ACHN (cell line): Measurements from ENCODE around the gene RTN3.
A peak's percentile ranks its signal among the peaks of the same experiment; 100 is the strongest.
"Not testable (repeated sequence)": the region's sequence is repeated elsewhere in the genome, so short reads cannot be mapped to it uniquely, and the experiment has no call there.

Source experiments
- DNase-seq: peaks from one replicate; pipeline ENCODE4 v3.0.0-alpha.2; 2015
- in situ Hi-C: cut with HindIII; loops from 2 replicates; pipeline ENCODE4 v1.10.0; 2017; ENCODE audit warnings: low sequenced_read_pairs, low pct_ligation_motif_present, low pct_unique_long_range_greater_than_20kb

The RTN3 gene

DNA sequence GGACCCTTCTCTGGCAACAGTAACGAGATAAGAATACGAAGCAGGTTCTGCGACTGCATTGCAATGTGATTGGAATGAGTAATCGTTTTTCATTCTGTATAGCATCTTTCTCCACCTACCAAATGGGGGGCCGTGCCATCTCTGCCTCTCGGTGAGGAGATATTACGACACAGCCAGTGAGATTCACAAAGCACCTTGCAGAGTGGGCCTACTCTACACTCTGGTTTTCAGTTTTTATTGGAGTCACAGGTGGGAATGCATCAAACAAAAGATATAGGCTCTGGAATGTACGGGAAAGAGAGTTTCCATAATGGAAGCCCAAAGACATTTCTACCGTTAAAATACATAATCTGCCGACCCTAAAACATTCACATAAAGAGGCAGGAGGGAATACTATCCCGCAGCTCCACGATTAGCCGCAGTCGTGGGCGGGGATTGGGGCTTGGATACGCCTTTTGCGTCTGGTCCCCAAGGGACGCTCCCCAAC lies 423 bp upstream of the RTN3 start:
- in situ Hi-C loops = no loop called here

DNA sequence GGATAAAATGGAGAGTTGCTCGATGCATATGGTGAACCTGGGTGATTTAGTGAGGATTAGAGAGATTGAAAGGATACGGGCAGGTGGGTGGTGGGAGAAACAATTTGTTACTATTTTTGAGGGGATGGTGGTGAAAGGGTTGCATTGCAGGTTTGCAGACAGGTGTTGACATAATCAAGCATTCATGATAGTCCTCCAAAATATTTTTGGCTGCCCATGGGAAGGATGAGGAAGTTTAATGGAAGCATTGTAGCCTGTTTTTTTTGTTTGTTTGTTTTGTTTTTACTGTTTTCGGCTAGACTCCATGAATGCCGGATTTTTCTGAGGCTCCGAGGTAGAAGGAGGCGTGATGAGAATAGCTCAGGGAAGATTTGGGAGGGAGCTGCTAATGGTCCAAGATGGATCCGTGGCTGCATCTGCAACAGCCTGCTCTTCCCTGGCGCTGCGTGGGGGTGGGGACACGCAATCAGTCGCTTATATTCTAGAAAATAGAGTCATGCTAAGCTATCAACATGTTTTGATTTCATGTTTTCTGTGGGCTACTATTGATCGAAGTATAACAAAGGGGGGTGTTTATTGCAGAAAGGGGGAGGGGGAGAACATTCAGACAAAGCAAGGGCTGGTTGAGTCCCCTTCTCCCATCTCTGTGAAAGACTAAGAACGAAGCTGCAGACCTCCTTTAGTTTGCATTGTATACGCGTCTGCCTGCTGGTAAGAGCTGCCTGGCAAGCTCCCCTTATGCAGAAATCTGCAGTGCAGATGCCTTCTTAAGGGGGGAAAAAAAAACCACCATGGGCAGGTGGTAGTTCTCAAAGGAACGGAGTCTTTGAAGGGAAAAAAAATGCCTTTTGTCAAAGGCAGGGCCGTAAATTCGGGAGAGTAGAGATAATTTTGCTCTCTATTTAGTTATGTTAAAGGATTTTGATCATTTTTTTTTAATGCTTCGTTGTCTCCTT lies 1.0 kb downstream of the RTN3 start:
- in situ Hi-C loops = no loop called here
- peak; percentile 12 for DNase-seq

More for the DNA sequence above, 423 bp upstream of the RTN3 start:
- DNase-seq = peak; percentile 32

DNA sequence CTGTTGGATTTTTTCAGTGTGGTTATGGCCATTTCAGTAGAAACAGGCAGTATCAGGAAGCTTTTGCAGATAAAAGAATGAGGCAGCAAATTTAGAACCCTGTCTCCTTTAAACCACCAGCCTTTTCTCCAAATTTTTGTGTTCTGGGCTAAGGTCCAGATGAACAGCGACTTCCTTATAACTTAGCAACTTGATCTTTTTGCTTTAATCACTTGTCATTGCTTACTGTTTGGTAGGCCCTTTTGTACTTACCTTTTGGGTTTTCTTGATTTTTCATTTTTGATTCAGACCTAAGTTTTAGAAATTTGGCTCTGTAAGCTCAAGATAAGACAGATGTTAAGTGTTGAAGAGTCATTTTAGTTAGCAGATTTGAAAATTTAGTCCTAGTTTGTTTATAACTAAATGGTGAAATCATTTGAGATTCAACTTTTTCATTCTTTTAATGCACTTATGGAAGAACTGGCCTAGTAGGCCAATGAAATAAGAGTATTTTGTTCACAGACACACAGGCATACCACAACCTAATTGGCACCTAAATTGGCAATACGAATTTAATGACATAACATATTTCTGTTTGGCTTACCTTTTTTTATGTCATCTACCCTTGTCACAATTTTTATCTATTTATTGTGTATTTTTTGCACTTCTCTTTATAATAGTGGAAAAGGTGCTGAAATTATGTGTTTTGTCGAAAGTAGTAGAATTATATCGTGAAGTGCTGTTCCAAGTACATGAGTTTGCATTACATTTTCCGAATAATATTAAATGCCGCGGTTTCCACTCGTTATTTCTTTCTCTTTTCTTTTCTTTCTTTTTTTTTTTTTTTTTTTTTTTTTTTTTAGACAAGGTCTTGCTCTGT lies 2.1 kb downstream of the RTN3 start:
- in situ Hi-C loops = no loop called here
- DNase-seq = no peak

DNA sequence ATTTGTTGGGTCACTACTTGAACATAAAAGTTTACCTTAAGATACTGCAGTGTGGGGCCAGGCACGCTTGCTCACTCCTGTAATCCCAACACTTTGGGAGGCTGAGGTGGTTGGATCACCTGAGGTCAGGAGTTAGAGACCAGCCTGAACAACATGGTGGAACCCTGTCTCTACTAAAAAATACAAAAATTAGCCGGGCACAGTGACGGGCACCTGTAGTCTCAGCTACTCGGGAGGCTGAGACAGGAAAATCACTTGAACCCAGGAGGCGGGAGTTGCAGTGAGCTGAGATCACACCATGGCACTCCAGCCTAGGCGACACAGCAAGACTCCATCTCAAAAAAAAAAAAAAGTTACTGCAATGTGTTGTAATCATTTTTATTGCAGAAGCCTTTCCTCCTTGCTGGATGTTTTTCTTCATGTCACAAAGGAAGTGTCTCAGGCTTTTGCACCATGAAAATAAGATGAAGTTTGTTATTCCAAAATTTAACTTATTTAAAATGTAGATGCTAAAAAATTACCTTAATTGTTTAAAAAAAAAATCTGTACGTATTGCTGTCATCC lies 3.9 kb downstream of the RTN3 start:
- DNase-seq, in situ Hi-C loops: not testable (repeated sequence)

DNA sequence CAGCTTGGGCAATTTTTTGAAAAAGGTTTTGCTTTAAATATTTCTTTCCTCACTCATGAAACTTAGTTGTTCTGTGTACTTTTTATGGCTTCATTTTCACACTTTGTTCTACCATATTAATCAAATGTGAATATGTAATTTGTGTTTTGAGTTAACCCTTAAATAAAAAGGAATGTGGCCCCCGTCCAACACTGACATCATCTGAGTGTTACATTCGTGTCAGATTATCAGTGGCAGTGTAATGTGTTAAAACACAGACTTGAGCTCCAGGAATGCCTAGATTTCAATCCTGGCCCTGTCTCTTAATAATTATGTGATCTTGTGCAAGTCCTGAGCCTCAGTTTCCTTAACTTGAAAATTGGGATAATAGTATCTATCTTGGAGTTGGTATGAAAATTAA lies 5.6 kb downstream of the RTN3 start:
- in situ Hi-C loops = no loop called here
- no peak for DNase-seq

DNA sequence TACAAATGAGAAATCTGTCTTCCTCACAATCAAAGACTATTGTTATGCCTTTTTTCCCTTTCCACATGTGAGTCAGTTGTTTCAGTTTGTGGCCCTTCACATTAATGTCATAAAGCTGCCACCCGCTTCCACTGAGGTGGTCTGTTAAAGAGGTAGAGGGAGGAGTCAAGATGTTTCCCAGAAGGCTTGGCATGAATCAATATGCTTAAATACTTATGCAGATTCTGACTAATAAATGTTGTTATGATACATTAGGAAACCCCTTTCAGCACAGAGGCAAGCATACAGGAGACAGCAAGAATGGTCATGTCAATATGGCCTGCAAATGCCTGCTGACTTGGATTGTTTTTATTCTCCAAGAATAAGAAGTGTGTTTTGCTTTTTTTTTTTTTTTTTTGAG lies 6.5 kb downstream of the RTN3 start:
- in situ Hi-C loops = no loop called here
- no peak for DNase-seq

DNA sequence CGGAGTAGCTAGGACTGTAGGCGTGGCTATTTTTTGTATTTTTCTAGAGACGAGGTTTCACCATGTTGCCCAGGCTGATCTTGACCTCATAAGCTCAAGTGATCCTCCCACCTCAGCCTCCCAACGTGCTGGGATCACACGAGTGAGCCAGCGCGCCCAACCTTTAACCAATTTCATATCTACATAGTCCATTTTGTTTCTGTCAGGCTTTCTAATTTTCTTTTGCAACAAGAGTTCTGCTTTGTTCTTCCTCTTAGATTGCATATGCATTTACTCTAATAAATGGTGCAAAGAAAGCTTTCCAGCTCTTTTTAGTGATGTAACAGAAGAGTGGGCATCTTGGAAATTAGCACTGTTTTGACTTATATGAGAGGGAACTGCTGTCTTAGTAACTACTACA lies 13.3 kb downstream of the RTN3 start:
- in situ Hi-C loops = no loop called here
- no peak for DNase-seq

DNA sequence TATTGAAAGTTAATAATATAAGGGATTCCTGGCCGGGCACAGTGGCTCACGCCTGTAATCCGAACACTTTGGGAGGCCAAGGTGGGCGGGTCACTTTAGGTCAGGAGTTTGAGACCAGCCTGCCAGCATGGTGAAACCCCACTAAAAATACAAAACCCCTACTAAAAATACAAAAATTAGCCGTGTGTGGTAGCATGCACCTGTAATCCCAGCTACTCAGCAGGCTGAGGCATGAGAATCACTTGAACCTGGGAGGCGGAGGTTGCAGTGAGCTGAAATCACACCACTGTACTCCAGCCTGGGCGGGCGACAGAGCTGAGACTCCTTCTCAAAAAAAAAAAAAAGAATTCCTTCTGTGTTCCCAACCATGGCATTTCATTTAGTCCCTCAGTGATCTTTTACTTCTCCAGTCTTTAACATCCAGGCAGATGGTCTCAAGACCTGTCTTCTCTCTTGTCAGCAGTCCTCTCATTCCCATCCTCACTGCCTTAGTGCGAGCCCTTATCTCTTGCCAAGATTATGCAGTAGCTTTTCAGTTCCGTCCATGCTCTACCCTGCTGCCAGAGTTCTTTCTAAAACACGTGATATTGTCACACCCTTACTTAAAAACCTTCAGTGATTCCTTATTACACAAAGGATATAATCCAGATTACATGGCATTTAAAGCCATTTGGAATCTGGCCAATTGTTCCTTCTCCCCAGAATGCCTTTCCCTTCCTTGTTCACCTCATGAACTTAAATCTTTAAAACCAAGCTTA lies 17.9 kb downstream of the RTN3 start:
- DNase-seq = no peak
- in situ Hi-C loops = no loop called here

DNA sequence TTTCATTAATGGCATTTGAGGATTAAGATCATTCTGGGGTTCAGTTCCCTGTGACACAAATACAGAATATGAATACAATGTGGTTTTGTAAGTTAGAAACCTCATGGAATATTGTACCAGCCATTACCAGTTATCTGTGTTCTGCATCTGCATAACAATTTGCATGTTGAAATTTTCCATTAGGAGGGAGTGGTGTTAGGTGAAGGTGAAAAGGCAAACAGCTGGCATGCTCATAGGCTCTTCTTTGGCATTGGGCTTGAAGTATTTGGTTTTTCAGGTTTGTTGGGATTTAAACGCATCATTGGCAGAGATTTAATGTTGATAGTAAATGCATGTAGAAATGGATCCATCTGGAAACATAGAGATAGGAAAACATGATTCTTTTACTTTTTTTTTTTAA lies 18.6 kb downstream of the RTN3 start:
- no peak for DNase-seq
- in situ Hi-C loops = no loop called here

DNA sequence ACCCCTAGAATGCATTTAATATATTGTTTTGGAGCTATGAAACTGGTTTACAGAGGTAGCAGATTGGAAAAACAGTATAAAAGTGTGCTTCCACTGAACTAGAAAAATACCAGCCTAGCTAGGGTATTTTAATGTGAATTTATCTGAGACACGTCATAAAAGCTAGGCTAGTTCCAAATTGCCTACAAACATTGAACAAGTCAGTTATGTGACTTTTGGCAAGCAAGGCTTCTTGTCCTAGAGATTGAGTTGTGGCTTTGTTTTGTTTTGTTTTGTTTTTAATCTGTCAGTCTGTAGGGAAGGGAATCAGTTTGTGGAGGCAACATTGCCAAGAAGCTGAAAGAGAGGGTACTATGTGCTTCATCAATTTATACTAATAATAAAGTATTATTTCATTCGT lies 24.2 kb downstream of the RTN3 start:
- no peak for DNase-seq
- in situ Hi-C loops = no loop called here

DNA sequence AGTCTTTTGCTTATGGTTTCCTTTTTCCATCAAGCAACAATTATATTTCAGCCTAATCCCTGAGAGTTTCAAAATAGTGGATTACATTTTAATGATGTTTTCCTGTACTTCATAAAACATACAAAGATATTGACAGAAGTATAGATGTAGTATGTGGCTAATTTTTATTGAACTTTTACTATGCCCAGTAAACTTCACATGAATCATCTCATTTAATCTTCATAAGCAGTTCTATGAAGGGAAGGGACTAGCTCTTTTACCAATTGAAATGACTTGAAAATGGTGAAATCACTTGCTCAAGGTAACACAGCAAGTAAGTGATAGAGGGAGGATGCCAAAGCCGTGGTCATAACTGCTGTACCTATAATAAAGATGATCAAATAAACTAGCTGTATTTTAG lies 27.5 kb downstream of the RTN3 start:
- DNase-seq = no peak
- in situ Hi-C loops = no loop called here

DNA sequence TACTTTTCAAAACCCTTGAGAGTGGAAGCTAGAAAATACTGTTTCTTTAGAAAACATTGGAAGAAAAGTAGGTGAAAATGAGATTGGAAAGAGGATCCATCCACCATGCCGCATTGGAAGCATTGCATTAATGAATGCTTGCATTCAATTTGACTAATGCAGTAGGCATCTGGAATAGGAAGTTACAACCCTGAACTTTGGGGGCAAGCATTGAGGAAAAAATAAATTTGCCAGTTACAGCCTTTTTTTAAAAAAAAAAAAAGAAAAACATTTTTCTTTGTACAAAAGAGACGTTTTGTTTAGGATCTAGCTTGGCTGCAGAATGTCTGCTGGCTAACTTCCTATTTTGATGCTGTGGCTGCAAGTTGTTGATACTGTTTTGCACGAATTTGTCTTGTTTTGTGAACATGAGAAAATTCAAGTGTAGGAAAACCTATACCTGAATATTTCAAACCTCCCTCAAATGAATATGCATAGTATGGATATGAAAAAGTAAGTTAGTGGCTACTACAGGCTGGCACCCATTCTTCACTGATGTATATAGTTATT lies 28.1 kb downstream of the RTN3 start:
- no peak for DNase-seq
- in situ Hi-C loops = no loop called here

DNA sequence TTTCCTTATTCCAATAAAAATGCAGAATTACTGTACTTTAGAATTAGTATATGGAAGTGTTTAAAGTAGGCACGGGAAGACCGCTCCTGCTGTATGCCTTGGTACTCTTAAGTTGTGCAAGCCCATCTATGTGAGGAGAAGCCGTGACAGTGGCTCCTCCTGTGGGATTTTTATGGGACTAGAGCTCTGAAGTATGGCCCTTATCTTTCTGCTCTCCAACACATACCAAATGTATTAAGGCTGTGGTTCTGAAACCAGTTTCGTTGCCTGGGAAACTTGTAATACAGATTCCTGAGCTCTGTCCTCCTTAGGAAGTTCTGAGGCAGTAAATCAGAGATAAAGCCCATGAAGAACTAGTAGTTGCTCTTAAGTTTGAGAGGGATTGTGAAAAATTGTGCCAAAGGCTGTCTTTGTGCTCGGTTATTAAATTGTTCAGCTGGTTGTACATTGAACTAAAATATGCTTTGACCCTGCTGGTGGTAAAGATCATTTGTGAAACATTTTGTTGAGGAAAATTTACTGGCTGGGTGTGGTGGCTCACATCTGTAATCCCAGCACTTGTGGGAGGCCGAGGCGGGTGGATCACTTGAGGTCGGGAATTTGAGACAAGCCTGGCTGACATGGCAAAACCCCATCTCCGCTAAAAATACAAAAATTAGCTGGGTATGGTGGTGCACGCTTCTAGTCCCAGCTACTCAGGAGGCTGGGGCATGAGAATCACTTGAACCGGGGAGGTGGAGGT lies 29.3 kb downstream of the RTN3 start:
- in situ Hi-C loops = no loop called here
- no peak for DNase-seq

DNA sequence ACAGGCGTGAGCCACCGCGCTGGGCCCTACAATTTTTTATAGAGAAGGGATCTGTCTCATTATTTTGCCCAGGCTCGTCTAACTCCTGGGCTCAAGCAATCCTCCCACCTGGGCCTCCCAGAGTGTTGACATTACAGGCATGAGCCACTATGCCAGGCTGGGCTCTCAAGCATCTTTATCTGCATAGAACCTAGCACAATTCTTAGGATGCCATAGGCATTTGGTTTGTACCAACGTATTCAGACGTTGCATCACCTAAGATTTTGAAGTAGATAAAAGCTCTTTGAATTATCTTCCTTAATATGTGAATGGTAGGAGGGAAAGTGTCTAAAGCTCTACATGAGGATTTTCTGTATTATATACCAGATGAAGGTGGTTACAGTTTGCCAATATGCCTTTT lies 30.5 kb downstream of the RTN3 start:
- in situ Hi-C loops = no loop called here
- DNase-seq = no peak

DNA sequence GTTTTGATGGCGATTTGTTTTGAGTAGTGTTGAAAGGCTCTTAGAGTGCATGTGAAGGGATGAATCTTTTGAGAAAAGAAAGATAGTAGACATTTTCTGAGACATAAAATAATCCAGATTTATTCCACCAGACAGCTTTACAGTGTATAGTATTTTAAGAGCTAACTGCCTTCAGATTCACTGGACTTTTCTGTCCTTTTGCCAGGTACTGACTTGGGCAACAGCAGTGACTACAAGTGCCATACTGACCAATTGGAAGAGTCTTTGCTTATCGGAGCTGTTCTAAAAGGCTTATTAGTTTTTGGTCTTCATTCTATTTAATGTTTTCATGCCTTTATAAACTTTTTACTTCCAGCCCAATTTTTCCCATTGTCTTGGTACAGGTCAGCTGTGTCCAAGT lies 32.5 kb downstream of the RTN3 start:
- in situ Hi-C loops = no loop called here
- DNase-seq = no peak

DNA sequence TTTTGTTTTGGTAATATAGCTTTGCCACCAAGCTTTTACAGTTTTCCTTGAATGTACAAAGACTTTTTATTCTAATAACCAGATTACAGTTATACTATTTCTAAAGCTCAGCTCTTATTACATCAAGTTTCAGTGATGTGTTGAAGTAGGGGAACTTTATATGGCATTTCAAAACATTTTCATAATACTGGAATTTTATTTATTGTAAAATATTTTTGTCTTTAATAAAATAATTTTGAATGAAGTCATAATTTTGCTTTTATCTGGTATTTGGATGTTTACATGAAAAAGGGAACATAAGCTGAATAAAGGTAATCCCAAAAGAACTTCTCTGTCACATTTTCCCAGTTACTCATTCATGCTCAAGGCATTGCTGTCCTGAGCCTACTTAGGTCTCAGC lies 34.7 kb downstream of the RTN3 start:
- in situ Hi-C loops = no loop called here
- DNase-seq = no peak

DNA sequence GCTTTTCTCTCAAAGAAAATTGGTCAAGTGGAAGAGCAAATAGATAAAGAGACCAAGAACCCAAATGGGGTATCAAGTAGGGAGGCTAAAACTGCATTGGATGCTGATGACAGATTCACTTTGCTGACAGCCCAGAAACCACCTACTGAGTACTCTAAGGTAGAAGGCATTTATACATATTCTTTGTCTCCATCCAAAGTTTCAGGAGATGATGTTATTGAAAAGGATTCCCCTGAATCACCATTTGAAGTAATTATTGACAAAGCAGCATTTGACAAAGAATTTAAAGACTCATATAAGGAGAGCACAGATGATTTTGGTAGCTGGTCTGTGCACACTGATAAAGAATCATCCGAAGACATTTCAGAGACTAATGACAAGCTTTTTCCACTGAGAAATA lies 37.7 kb downstream of the RTN3 start:
- in situ Hi-C loops = no loop called here
- DNase-seq = no peak

DNA sequence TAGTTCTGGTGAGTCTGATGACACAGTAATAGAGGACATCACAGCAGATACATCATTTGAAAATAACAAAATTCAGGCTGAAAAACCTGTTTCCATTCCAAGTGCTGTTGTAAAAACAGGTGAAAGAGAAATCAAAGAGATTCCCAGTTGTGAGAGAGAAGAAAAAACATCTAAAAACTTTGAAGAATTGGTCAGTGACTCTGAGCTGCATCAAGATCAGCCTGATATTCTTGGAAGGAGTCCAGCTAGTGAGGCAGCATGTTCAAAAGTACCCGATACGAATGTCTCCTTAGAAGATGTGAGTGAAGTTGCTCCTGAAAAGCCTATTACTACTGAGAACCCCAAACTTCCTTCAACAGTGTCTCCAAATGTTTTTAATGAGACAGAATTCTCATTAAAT lies 38.7 kb downstream of the RTN3 start:
- in situ Hi-C loops = no loop called here
- no peak for DNase-seq
